ENCODE data around the gene KCNJ9. TPM values are rescaled to one million over a fixed set of nuclear protein-coding genes. Genes with fewer than 3 reads are reported as not detected.

The KCNJ9 gene
- total and polyA plus RNA-seq, 2 experiments from 2014 or later = 0.24 to 0.34 TPM

GRCh38 chr1:160053548-160054365, 27.6 kb upstream of the KCNJ9 start (continued):
- no peak for TF ChIP-seq ZNF462 (CRISPR knock-in tag; IDR thresholded peaks at IDR 0.05)

- Histone ChIP-seq H4K20me1 (replicated peaks; ENCODE audit: insufficient read depth) (no peaks in the 10 kb centered on the region), H3K27ac (ENCODE audit: low read depth) (no peak overlapping the region), H3K4me1 (ENCODE audit: insufficient read depth) (no peaks in the 10 kb centered on the region), H3K79me2 (replicated peaks; ENCODE audit: insufficient read depth) (no peaks in the 10 kb centered on the region), H3K27me3 (ENCODE audit: insufficient read depth) (no peaks in the 10 kb centered on the region), H3F3A (replicated peaks; ENCODE audit: low read depth) (no peaks in the 10 kb centered on the region), H3K4me3 (no peak overlapping the region), H3K36me3 (ENCODE audit: insufficient read depth) (no peaks in the 10 kb centered on the region), H3K4me2 (no peak overlapping the region), H3K9me2 (ENCODE audit: insufficient read depth) (no peaks in the 10 kb centered on the region; the same call in 1 of the 2 replicates), H2AFZ (no peak overlapping the region)
- Mint-ChIP-seq H3K27me3 (ENCODE audit: insufficient read depth, low read depth, poor library complexity) (peaks cover 11% of the 10 kb centered on the region), H3K27ac (no peak overlapping the region), H3K4me3 (no peak overlapping the region), H3K9me3 (no peaks in the 10 kb centered on the region), H3K36me3 (ENCODE audit: low read depth) (no peaks in the 10 kb centered on the region), H3K4me1 (peaks cover 8% of the 10 kb centered on the region; the same call in 2 of the 3 replicates)
- DNase-seq (ENCODE audit: low spot score) (no peak), ATAC-seq (no peak)
- no peak for TF ChIP-seq EZH2 (IDR thresholded peaks at IDR 0.05; ENCODE audit: low read depth, unreplicated experiment)
- no peak for TF ChIP-seq NANOG (IDR thresholded peaks at IDR 0.05; ENCODE audit: borderline replicate concordance)
- TF ChIP-seq JUNB (IDR thresholded peaks at IDR 0.05; ENCODE audit: unreplicated experiment) = no peak
- TF ChIP-seq CREB1 (CRISPR knock-in tag; IDR thresholded peaks at IDR 0.05; ENCODE audit: low read depth) = no peak
- no peak for TF ChIP-seq ZNF462 (CRISPR knock-in tag; IDR thresholded peaks at IDR 0.05)
- TF ChIP-seq, protein P1, sequence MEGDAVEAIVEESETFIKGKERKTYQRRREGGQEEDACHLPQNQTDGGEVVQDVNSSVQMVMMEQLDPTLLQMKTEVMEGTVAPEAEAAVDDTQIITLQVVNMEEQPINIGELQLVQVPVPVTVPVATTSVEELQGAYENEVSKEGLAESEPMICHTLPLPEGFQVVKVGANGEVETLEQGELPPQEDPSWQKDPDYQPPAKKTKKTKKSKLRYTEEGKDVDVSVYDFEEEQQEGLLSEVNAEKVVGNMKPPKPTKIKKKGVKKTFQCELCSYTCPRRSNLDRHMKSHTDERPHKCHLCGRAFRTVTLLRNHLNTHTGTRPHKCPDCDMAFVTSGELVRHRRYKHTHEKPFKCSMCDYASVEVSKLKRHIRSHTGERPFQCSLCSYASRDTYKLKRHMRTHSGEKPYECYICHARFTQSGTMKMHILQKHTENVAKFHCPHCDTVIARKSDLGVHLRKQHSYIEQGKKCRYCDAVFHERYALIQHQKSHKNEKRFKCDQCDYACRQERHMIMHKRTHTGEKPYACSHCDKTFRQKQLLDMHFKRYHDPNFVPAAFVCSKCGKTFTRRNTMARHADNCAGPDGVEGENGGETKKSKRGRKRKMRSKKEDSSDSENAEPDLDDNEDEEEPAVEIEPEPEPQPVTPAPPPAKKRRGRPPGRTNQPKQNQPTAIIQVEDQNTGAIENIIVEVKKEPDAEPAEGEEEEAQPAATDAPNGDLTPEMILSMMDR (conservative IDR thresholded peaks at IDR 0.05; ENCODE audit: low read depth in 2 of 2) = no peak
Observed at GRCh38 chr1:160056648-160057169, 24.6 kb upstream of the KCNJ9 start.
